CD4-positive, alpha-beta T cell treated with Interleukin-6 at 100 ng/mL for 8 hours (primary cell): ENCODE results near the gene MARCHF7.

ENCODE experiments used
- DNase-seq: peaks from one replicate; pipeline ENCODE4 v3.0.0-alpha.2; 2020; ENCODE audit warnings: mixed read lengths, low spot score

Gene MARCHF7

DNA sequence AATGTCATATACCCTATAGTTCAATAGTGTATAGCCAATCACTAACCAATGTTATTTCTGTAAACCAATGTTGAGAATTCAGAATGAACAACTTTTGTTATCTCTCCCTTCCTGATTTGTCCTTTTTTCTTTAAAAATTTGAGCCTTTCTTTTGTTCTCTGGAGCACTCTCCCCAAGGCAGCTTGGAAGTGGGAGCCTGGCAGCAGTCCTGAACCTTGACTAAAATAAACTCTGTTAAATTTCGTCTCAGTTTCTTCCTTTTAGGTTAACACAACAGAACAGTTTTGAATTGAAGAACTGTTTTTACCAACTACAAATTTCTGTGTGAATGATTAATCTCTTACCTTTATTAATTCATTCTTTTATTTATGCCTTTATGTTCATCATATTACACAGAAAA is 49.8 kb downstream of the MARCHF7 start:
- no peak for DNase-seq
